ENCODE measurements around the gene TTC39B.

The TTC39B gene

GRCh38 chr9:15158064-15158463, 149.0 kb downstream of the TTC39B start:
- no peak for DNase-seq (ENCODE audit: low spot score)
- ChIA-PET CTCF (no interaction called here), POLR2A (ENCODE audit: low non-redundant PET) (no interaction called here)
- no peak overlapping the region for H3K27ac ChIP-seq
- TF ChIP-seq CTCF (conservative IDR thresholded peaks at IDR 0.05; ENCODE audit: low read depth), result no peak

- CTCF ChIA-PET, result no interaction called here
- no peak for TF ChIP-seq CTCF (conservative IDR thresholded peaks at IDR 0.05; ENCODE audit: low read depth)
These were observed 149.6 kb downstream of the TTC39B start for GRCh38 chr9:15157381-15157780.

GRCh38 chr9:15156241-15156640, 150.8 kb downstream of the TTC39B start:
- no peak for DNase-seq (ENCODE audit: low spot score)
- no peak overlapping the region for H3K27ac ChIP-seq
- no peak for TF ChIP-seq CTCF (conservative IDR thresholded peaks at IDR 0.05; ENCODE audit: low read depth)
- ChIA-PET CTCF (interaction anchor here (0.6 kb wide), 1 partner anchor 613 kb away, joined by 3 read pairs; no protein-coding TSS in a partner anchor), POLR2A (ENCODE audit: low non-redundant PET) (no interaction called here)

More at GRCh38 chr9:15157381-15157780, 149.6 kb downstream of the TTC39B start:
- no peak for DNase-seq (ENCODE audit: low spot score)
- no peak overlapping the region for H3K27ac ChIP-seq
- POLR2A ChIA-PET (ENCODE audit: low non-redundant PET), result no interaction called here

- CTCF ChIA-PET, result interaction anchor here (0.6 kb wide), 1 partner anchor 613 kb away, joined by 3 read pairs; no protein-coding TSS in a partner anchor
- DNase-seq (ENCODE audit: low spot score), result no peak
- POLR2A ChIA-PET (ENCODE audit: low non-redundant PET), result no interaction called here
- no peak for TF ChIP-seq CTCF (conservative IDR thresholded peaks at IDR 0.05; ENCODE audit: low read depth)
- H3K27ac ChIP-seq, result no peak overlapping the region
These were observed 151.2 kb downstream of the TTC39B start for GRCh38 chr9:15155826-15156225.

- DNase-seq (ENCODE audit: low spot score), result no peak
- ChIA-PET CTCF (no interaction called here), POLR2A (ENCODE audit: low non-redundant PET) (no interaction called here)
These were observed 151.7 kb downstream of the TTC39B start for GRCh38 chr9:15155323-15155722.

GRCh38 chr9:15154677-15155076, 152.3 kb downstream of the TTC39B start:
- ChIA-PET POLR2A (ENCODE audit: low non-redundant PET) (no interaction called here), CTCF (no interaction called here)
- TF ChIP-seq CTCF (conservative IDR thresholded peaks at IDR 0.05; ENCODE audit: low read depth), result no peak
- no peak overlapping the region for H3K27ac ChIP-seq
- no peak for DNase-seq (ENCODE audit: low spot score)

More at GRCh38 chr9:15155323-15155722, 151.7 kb downstream of the TTC39B start:
- TF ChIP-seq CTCF (conservative IDR thresholded peaks at IDR 0.05; ENCODE audit: low read depth), result no peak
- H3K27ac ChIP-seq, result no peak overlapping the region

- ChIA-PET POLR2A (ENCODE audit: low non-redundant PET) (no interaction called here), CTCF (interaction anchor here (0.6 kb wide), 1 partner anchor 1734 kb away, joined by 4 read pairs; no protein-coding TSS in a partner anchor)
- TF ChIP-seq CTCF (conservative IDR thresholded peaks at IDR 0.05; ENCODE audit: low read depth), result no peak
- no peak overlapping the region for H3K27ac ChIP-seq
- no peak for DNase-seq (ENCODE audit: low spot score)
These were observed 153.1 kb downstream of the TTC39B start for GRCh38 chr9:15153961-15154360.

Measured in RWPE1 (cell line).